Epithelial cell of proximal tubule (primary cell): ENCODE data around the gene IL1RAPL2. TPM values are rescaled to one million over a fixed set of nuclear protein-coding genes. Genes with fewer than 3 reads are reported as not detected.

Source experiments
- DNase-seq: peaks from one replicate; pipeline ENCODE4 v3.0.0-alpha.2; 2011; ENCODE audit warnings: low read depth
- H3K4me3 ChIP-seq: 2 replicates; pipeline ENCODE4 v1.5.1; 2011; ENCODE audit warnings: low read depth, mild to moderate bottlenecking, low read length
- CTCF ChIP-seq: conservative IDR thresholded peaks from 2 replicates; pipeline ENCODE4 v1.5.1; 2012; ENCODE audit warnings: low read depth, mild to moderate bottlenecking, low read length
- total RNA-seq: library from RNA; depleted of rRNA; stranded (reverse); fragments of >200 nt; gene quantifications from 2 replicates; pipeline ENCODE4 v1.2.3, GENCODE V29; 2015

The IL1RAPL2 gene
- total RNA-seq, 1 donor from 2014 or later, result not detected

GRCh38 chrX:105375816-105376215 lies 809.8 kb downstream of the IL1RAPL2 start:
- no peak for DNase-seq
- no peak for TF ChIP-seq CTCF
- no peak overlapping the region for H3K4me3 ChIP-seq

GRCh38 chrX:105424729-105425128 lies 858.7 kb downstream of the IL1RAPL2 start:
- no peak for TF ChIP-seq CTCF
- H3K4me3 ChIP-seq, result no peak overlapping the region
- no peak for DNase-seq

- TF ChIP-seq CTCF, result no peak
- no peak overlapping the region for H3K4me3 ChIP-seq
- DNase-seq, result no peak
Observed at GRCh38 chrX:105451401-105451800, 885.4 kb downstream of the IL1RAPL2 start.

- no peak for TF ChIP-seq CTCF
- no peak overlapping the region for H3K4me3 ChIP-seq
- DNase-seq, result no peak
Observed at GRCh38 chrX:105458846-105459245, 892.8 kb downstream of the IL1RAPL2 start.

- no peak overlapping the region for H3K4me3 ChIP-seq
- no peak for TF ChIP-seq CTCF
- no peak for DNase-seq
Observed at GRCh38 chrX:105460376-105460775, 894.4 kb downstream of the IL1RAPL2 start.

GRCh38 chrX:105461016-105461415 lies 895.0 kb downstream of the IL1RAPL2 start:
- DNase-seq, result no peak
- peak; percentile 13 for TF ChIP-seq CTCF
- H3K4me3 ChIP-seq, result no peak overlapping the region

GRCh38 chrX:105462186-105462585 lies 896.2 kb downstream of the IL1RAPL2 start:
- H3K4me3 ChIP-seq, result no peak overlapping the region
- TF ChIP-seq CTCF, result no peak
- DNase-seq, result no peak
